HG03575 (cell line): ENCODE data around the gene DDX60.
"Not testable (repeated sequence)": the region's sequence is repeated elsewhere in the genome, so short reads cannot be mapped to it uniquely, and the experiment has no call there.

Experiments
- ATAC-seq: cut with Tn5 transposase; IDR thresholded peaks from one replicate; pipeline ENCODE4 v1.9.1; 2021; ENCODE audit not compliant: unreplicated experiment, insufficient number of reproducible peaks, low FRiP score; ENCODE audit errors: extremely low read depth

The DDX60 gene, protein sequence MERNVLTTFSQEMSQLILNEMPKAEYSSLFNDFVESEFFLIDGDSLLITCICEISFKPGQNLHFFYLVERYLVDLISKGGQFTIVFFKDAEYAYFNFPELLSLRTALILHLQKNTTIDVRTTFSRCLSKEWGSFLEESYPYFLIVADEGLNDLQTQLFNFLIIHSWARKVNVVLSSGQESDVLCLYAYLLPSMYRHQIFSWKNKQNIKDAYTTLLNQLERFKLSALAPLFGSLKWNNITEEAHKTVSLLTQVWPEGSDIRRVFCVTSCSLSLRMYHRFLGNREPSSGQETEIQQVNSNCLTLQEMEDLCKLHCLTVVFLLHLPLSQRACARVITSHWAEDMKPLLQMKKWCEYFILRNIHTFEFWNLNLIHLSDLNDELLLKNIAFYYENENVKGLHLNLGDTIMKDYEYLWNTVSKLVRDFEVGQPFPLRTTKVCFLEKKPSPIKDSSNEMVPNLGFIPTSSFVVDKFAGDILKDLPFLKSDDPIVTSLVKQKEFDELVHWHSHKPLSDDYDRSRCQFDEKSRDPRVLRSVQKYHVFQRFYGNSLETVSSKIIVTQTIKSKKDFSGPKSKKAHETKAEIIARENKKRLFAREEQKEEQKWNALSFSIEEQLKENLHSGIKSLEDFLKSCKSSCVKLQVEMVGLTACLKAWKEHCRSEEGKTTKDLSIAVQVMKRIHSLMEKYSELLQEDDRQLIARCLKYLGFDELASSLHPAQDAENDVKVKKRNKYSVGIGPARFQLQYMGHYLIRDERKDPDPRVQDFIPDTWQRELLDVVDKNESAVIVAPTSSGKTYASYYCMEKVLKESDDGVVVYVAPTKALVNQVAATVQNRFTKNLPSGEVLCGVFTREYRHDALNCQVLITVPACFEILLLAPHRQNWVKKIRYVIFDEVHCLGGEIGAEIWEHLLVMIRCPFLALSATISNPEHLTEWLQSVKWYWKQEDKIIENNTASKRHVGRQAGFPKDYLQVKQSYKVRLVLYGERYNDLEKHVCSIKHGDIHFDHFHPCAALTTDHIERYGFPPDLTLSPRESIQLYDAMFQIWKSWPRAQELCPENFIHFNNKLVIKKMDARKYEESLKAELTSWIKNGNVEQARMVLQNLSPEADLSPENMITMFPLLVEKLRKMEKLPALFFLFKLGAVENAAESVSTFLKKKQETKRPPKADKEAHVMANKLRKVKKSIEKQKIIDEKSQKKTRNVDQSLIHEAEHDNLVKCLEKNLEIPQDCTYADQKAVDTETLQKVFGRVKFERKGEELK (N-terminal part only)

DNA sequence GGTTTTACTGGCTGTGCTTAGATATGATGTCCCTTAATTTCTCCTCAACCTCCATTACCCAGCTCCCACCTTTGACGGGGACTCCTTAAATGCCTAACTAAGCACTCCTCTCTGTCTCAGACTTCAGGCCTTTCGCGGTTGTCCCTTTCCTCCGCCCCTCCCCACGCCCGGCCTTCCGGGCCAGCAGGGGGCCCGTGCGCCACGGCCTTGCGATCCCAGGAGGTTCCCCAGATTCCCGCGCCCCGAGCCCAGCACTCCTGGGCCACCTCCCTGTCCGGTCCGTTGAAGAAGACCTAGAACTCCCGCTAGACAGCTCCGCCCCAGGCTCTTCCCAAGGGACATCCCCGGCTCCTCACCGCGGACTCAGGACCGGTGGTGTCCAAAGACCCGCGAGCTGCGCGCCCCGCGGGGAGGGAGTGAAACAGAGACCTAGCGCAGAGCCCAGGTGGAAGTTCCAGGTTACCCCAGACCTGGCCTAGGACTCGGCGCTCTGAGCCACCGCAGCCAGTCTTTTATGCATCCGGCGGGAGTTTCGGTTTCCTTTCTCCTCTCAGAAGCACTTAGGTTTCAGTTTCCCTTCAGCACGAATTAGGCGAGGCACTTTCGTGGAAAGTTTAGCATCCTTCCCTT, at the start of gene DDX60:
Gene DDX60, minus strand, starts transcription at position 487 of the 630 bp plus-strand sequence. CDS start 7,493 bp downstream, outside the sequence.
- ATAC-seq, result peak; percentile 99

DNA sequence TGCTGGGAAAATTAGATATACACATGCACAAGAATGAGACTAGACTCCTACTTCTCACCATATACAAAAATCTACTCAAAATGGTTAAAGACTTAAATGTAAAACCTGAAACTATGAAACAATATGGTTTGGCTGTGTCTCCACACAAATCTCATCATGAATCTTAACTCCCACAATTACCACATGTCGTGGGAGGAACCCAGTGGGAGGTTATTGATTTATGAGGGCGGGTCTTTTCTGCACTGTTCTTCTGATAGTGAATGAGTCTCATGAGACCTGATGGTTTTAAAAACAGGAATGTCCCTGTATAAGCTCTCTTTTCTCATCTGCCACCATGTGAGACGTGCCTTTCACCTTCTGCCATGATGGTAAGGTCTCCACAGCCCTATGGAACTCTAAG, 48.5 kb upstream of the DDX60 start:
- no peak for ATAC-seq

DNA sequence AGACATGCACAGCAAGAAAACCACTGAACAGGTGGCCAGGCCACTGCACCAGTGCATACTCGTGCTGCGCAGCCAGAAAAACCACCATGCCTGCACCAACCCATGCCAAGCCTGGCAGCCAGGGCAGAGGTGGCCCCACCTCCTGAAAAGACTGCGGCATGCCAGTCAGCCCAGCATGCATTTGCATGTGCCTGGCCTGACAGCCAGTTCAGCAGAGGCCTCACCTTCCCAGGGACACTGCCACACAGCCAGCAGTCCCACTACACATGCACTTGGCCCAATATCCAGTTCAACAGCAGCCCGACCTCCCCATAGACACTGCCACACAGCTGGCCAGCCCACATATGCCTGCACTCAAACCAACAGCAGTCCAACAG, 43.5 kb upstream of the DDX60 start:
- no peak for ATAC-seq

DNA sequence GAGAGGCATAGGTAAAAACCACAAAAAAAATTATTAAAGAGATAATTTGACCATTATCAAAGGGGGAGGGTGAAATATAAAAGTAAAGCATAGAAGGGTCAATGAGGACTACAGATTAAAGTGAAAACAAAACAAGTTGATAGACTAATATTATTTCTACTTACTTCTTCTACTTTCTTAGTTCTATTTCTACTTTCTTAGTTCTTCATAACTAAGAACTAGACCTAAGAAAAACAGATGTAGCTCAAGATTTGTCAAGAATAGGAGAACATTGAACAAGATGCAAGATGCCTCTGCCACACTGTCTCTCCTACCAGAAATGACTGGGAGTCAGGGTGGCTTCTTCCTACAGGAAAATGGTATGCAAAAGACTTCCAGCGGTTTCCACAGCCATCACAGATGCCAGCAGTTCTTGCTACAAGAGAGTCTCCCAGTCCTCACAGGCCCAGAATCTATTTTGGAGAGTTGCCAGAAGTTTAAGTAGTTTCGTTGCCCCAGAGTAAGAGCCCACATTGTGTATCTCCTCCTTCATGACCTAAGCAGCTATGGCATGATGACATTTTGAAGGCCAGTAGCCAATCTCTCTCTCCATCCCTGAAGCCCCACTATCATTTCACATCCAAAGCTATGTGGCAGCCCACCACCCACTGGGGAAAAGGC, 42.9 kb upstream of the DDX60 start:
- no peak for ATAC-seq

DNA sequence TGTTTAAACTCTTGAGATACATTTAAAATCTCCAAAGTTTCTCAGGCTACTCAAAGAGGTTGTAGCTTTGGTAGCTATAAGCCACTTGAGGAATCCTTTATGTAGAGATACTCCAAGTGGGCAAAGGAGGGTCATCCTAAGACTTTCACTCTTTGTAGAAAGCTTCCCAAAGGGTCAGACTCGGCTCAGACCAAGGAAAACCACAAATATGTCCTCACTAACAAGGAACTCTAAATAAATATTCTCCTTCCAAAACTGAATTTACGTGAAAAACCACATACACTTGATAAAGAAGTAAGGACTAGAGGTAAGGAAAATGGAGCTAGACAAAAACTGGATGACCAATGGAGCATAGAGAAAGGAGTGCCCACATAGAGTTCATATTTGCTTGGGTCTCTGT, 41.7 kb upstream of the DDX60 start:
- ATAC-seq, result no peak

DNA sequence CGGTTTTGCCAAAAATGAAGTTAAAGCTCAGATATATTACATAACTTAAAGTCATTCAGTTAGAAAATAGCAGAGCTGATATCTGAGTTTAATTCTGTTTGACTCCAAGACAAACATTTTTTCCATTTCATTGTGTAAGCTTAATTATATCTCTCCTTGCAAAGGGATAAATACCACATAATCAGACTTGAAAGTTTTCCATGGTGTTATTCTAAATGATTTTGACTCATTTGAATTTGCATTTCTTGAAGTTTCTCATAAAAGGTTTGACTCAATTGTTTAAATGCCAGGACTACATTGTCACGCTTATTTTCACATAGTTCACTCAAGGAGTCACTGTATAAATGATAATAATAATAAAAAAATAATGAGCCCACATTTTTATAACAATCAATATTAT, 39.4 kb upstream of the DDX60 start:
- ATAC-seq, result no peak

DNA sequence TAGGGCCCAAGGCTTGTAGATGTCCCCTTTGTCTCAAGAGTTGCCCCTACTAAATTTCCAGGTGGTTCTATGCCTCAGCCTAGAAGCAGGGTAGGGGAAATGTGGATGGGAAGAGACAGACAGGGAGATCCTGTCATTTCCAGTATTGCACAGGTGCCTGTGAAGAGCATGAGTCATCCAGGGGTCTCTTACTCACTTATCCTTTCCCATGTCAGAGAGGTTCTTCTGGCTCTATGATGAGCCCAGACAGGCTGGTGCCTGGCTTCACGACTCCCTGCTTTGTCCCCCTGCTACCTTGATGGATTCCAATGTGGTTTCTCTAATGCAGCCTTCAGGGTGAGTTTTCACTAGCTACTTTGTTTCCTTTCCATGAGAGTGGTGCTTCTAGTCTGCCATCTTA, 35.2 kb upstream of the DDX60 start:
- ATAC-seq, result no peak

DNA sequence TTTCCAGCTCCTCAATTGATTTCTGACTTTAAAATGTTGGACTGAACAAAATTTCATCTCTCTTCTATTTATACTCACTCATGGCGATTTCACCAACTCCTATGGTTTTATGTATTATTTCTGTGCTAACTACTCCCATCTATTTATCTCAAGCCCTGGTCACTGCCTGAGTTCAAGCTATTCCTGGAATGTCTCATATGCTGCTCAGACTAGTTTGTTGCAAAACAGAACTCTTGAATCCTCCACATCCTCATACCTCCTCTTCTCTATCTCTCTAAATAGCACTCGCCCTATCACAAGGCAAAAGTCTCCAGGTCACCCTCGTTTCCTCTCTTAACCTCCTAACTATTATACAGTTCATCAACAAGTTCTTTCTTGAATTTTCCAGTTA, 19.0 kb upstream of the DDX60 start:
- no peak for ATAC-seq

DNA sequence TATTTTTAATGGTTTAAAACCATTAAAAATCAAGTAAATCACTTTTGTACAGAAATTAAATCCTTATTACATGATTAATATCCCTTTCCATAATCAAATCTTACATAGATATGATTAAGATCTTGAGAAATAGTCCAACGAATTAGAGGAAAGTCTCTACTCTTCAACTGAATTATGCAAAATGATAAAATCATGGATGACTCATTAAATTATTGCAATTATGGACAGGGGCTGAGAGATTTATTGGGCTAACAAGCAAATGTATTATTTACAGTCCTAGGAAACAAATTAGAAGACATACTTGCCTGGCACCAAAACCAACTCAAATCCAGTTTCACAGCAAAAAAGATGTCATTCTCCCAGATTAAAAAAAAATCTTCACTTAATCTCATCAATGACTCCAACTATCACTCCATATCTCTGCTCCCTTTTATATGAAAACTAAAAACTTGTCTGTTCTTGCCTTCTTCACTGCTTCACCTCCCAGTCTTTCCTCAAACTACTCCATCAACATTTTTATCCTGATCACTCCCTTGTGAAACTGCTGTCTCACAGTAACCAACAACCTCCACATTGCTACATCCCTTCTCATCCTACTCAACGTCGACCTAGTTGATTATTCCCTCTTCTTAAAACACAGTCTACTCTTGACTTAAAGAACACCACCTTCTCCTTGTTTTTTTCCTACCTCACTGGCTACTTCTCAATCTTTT, 18.4 kb upstream of the DDX60 start:
- ATAC-seq, result no peak

DNA sequence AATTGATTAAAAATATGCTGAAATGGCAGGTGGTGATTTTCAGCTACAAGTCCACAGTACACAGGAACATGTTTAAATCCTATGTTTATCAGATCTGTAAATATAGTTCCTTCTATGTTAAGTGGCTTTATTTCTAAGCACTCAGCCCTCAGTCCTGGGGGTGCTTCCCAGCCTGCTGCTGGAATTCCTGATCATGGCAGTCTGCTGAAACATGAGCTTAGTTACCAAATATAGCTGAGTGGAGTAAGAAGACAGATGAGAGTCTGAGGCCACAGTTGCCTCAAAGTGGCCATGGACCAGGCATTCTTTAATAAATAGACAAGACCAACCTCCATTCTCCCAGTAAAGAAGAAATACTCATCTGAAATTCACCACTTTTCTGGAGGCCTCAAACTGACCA, 17.1 kb upstream of the DDX60 start:
- ATAC-seq, result no peak

DNA sequence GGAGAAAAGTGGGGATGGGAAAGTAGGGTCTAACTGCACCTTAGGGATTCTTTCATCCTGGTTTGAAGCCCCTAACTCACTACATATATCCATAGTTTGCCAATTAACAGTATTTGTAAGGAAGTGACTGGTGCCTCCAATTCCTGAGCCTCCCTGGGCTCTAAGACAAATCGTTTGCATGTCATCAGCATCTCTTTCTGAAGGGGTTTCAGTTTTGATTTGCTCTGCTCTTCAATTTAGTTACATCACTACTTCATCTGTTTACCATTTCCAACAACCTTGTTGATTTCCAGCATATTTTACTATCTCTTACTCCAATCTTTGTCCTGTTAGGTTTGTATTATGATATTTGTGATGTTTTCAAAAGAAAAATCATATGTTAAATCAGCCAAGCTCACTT, 15.5 kb upstream of the DDX60 start:
- no peak for ATAC-seq

DNA sequence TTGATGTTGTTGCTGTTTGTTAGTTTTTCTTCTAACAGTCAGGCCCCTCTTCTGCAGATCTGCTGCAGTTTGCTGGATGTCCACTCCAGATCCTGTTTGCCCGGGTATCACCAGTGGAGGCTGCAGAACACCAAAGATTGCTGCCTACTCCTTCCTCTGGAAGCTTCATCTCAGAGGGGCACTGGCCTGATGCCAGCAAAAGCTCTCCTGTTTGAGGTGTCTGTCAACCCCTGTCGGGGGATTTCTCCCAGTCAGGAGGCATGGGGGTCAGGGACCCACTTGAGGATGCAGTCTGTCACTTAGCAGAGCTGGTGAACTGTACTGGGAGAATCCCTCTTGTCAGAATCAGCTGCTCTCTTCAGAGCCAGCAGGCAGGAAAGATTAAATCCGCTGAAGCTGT, 12.0 kb upstream of the DDX60 start:
- not testable (repeated sequence) for ATAC-seq

DNA sequence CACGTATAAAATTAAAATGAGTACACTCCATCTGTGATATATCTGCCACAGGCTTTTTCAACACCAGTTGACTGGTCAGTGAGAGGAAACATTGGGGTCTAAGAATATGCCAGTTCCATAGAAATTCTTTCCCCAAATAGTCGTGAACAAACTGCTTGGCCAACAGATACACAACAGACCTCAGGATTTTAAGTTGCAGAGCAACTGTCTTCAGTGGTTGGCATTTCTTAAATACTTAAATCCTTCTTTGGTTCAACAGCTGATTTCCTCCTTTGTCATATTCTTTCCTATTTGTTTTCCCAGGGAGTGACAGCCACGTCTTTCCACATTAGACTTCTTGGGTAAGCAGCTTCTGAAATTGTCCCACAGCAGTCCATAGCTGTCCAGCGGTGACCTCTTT, 7.0 kb upstream of the DDX60 start:
- ATAC-seq, result no peak

DNA sequence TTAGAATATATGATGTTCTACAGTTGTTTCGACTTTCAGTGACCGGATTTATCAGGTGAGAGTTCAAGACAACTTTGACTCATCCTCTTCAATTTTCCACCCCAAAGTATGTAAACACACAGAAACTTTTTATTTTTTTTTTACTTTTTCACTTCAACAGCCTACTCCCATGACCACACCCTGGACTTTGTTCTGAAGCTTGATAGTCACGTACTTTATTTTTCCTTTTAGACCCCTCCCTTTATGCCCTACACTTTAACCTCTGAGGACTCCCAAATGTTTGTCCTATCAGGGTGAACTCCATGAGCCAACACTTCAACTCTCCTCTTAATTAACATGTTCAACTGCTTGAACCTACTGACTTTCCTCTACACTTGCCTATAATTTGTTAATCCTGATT, 2.5 kb upstream of the DDX60 start:
- ATAC-seq, result no peak

DNA sequence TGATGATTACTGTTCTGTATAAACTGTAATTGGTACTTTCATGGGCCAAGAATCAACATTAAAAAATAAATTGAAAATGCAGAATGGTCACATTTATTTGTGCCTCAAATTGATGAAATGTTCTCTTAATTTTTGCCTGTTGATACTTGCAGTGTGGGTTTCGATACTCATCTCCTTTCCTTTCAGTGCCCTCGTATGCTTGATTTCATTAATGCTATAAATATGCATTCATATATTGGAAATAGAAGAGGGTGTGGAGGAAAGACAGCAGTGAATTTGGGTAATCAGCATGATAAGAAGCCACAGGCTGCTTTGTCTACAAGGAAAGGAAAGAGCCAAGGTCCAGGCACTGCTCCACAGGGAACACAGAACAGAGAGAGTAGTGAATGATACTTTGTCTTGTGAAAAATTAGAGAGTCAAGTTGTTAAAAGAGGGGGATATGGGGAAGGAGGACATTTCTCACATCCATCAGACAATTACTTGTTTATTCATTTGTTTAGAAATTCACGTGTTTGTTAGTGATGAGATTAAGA, 1.0 kb upstream of the DDX60 start:
- no peak for ATAC-seq

DNA sequence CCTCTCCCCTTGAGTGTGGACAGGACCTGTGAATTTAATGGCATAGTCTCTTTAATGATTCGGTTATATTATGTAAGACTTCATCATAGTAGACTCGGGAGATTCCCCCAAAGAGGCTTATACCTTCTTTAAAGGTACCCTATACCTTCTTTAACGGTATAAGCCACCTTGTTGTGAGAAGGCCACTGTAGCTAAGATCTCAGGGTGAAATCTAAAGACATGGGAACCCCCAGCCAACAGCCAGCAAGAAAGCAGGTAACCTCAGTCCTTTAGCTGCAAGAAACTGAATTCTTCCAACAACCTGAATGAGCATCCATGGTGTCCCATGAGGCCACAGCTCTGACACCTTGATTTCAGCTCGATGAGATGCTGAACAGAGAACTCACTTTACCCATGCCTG, 931 bp downstream of the DDX60 start:
- no peak for ATAC-seq

DNA sequence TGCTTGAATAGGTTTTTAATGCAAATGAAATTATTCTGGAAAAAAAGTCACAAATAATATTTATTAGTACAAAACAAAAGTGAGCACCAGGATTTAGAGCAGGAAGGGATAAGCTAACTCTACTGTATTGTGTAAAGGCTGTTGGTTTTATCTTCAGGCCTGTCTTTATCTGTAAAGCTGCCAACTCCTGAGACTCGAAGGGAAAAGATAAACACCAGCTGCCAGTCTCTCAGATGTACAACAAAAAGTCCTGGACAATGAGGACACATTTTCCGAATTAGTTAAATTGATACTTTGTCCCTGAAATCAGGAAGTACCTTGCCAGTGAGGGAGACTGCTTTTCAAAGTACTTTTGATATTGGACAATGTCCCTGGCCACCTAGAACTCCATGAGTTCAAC, 8.8 kb downstream of the DDX60 start:
- ATAC-seq, result no peak

DNA sequence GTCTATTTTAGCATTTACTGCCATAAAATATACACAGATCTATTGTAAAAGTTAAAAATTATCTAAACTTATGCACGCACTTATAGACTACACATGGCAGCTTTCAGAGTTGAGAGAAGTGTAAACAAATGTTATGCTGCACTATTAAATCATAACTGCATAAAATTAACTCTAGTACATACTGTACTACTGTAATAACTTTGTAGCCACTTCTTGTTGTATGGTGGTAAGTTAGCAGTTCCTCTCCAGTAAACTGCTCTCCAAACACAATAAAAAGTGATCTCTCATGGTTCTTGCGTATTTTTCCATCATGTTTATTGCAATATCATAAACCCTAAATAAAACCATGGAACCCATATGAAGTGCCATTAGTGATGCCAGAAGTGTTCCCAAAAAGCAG, 9.6 kb downstream of the DDX60 start:
- no peak for ATAC-seq
